Thymus (tissue), 11 donors: ENCODE data around the gene PPP1R3F. TPM values are rescaled to one million over a fixed set of nuclear protein-coding genes. Genes with fewer than 3 reads are reported as not detected.

Source experiments
- DNase-seq, 9 donors: peaks; one replicate each; pipeline ENCODE4 v3.0.0-alpha.2; 2013; ENCODE audit warnings: low spot score in 9 of 9, low read depth in 6 of 9, missing footprints in 1 of 9
- H3K27ac ChIP-seq, 2 donors: one replicate each; pipeline ENCODE4 v1.5.1; 2013; ENCODE audit warnings: control low read depth in 1 of 2, low read depth in 1 of 2, low read length in 1 of 2, mild to moderate bottlenecking in 1 of 2, moderate library complexity in 1 of 2
- H3K27me3 ChIP-seq, 2 donors: one replicate each; pipeline ENCODE4 v1.5.1; 2013; ENCODE audit warnings: low read length in 1 of 2; ENCODE audit not compliant: control insufficient read depth in 2 of 2, insufficient read depth in 1 of 2
- H3K36me3 ChIP-seq, 2 donors: one replicate each; pipeline ENCODE4 v1.5.1; 2013; ENCODE audit warnings: low read length in 1 of 2, mild to moderate bottlenecking in 1 of 2, moderate library complexity in 1 of 2; ENCODE audit not compliant: control insufficient read depth in 2 of 2, insufficient read depth in 2 of 2
- H3K4me1 ChIP-seq, 2 donors: one replicate each; pipeline ENCODE4 v1.5.1; 2013; ENCODE audit warnings: low read length in 2 of 2; ENCODE audit not compliant: control insufficient read depth in 2 of 2, insufficient read depth in 2 of 2
- H3K4me3 ChIP-seq, 2 donors: one replicate each; pipeline ENCODE4 v1.5.1; 2013; ENCODE audit warnings: low read length in 2 of 2, control low read depth in 1 of 2, mild to moderate bottlenecking in 1 of 2
- H3K9me3 ChIP-seq, 2 donors: one replicate each; pipeline ENCODE4 v1.5.1; 2013; ENCODE audit warnings: low read length in 1 of 2, mild to moderate bottlenecking in 1 of 2; ENCODE audit not compliant: control insufficient read depth in 2 of 2, insufficient read depth in 1 of 2
- WGBS: extraction: QIAGEN DNeasy Blood & Tissue Kit; methylation state at CpG from one replicate; pipeline ENCODE4 v1.1.7; 2013; 5-methylcytosine and 5-hydroxymethylcytosine counted together
- polyA plus RNA-seq: library from polyadenylated mRNA; stranded (reverse); fragments of 200-250 nt; gene quantifications from one replicate; pipeline ENCODE4 v1.2.3, GENCODE V29; 2013
- total RNA-seq: library from RNA; stranded (reverse); fragments of 120-200 nt; gene quantifications from one replicate; pipeline ENCODE4 v1.2.4, GENCODE V29; 2013
- donor health status: healthy.

PPP1R3F gene
- total and polyA plus RNA-seq, 2 donors: 3.2 to 4.6 TPM

DNA sequence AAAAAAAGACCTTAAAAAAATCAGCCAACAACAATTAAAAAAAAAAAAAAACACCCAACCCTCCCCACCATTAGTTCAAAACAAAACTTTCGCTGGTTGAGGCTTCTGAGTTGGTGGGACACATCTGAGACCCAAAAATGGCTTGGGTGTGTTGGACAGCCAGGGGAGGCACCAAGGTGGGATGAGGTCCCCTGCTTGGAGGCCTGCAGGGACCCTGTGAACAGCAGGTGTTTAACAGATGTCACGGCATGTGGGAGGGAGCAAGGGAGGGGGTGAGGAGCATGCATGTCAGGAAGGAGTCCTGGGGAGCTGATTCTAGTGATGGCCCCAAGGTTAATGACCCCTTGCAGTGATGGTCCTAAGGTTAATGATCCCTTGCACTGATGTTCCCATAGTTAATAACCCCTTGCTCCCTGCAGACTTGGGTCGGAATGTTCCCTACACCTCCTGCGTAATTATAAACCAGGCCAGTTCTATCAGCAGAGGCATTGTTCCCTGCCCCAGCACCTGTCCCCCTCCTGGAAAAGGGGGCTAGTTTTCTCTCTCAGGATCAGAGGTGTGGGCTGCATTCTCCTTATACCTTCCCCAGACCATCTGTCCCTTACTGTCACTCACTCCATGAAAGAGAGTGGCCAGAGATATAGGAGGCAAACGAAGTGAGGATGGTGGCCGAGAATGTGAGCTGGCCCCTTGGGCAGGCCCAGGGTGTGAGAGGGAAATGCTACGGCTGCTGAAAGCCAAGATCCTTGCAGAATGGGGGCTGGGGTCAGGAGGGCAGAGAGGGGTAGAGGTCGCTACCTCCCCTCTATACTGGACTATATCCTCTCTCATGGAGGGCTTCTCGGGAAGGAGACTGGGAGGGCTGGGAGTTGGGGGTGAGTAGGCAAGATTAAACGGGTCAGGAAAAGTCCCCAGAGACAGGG lies 2.8 kb upstream of the PPP1R3F start:
- Histone ChIP-seq H3K27me3 (no peaks in the 10 kb centered on the region), H3K36me3 (no peaks in the 10 kb centered on the region), H3K9me3 (peaks cover 0 to 6% of the 10 kb centered on the region in 2 donors), H3K4me3 (no peak overlapping the region), H3K27ac (peak overlapping the region in 1 of 2 donors; percentile 61), H3K4me1 (peaks cover 20 to 76% of the 10 kb centered on the region in 2 donors)
- DNase-seq: peak in 1 of 9 donors; percentile 63
- 89% methylated on average over 10 of the region's 10 CpGs for WGBS

DNA sequence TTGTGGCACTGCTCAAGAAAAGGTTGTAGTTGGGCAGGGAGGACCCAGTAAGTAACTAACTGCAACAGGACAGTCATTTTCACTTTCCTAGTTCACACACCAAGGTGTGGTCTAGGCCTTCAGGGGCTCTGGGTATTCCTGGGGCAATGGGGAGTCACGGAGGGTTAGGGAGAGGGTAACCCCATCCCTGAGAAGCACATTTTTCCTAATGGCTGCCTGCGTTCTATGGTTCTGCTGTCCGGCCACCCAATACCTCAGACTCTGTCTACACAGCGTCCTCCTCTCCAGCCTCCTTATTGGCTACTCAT lies 937 bp upstream of the PPP1R3F start:
- DNase-seq: no peak
- Histone ChIP-seq H3K9me3 (peaks cover 0 to 6% of the 10 kb centered on the region in 2 donors), H3K4me3 (peak overlapping the region; percentile 47 to 78), H3K27ac (peak overlapping the region; percentile 83 to 94), H3K4me1 (peaks cover 31 to 85% of the 10 kb centered on the region in 2 donors), H3K36me3 (peaks cover 0 to 5% of the 10 kb centered on the region in 2 donors), H3K27me3 (no peaks in the 10 kb centered on the region)
- 1% methylated on average over 4 of the region's 4 CpGs for WGBS

DNA sequence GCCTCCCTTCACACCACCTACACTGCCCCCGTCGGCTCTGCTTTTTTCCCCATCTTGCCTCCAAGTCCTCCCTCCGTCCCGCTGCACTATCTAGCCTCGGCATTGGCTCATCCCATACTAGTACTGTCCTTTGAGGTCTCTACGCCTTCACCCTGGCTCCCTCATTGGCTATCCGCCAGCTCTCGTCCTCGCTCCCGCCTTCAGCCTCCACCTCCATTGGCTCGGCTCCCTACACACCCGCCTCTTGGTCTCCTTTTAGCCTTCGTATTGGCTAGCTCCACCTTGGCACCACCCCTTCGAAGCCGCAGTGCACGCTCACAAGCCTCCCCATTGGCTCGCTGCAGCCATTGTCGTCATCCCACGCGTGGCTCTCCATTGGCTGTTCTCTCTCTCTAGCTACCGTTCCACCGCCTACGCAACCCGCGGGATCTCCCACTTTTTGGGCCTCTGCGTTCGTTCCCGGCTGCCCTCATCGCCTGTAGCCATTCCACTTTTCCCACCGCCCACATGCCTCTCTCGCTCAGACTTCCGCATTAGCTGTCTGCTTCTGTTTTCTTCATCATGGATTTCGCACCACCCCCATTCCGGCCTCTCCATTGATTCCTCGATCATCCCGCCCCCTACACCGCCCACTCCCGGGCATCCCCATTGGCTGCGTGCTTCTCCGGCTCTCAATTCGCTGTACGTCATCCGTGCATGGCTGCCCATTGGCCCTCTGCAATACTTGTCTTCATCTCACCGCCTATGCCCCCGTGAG lies 405 bp upstream of the PPP1R3F start:
- no peaks in the 10 kb centered on the region for H3K27me3 ChIP-seq
- H3K36me3 ChIP-seq: peaks cover 0 to 5% of the 10 kb centered on the region in 2 donors
- under 1% methylated on average over 45 of the region's 45 CpGs for WGBS

DNA sequence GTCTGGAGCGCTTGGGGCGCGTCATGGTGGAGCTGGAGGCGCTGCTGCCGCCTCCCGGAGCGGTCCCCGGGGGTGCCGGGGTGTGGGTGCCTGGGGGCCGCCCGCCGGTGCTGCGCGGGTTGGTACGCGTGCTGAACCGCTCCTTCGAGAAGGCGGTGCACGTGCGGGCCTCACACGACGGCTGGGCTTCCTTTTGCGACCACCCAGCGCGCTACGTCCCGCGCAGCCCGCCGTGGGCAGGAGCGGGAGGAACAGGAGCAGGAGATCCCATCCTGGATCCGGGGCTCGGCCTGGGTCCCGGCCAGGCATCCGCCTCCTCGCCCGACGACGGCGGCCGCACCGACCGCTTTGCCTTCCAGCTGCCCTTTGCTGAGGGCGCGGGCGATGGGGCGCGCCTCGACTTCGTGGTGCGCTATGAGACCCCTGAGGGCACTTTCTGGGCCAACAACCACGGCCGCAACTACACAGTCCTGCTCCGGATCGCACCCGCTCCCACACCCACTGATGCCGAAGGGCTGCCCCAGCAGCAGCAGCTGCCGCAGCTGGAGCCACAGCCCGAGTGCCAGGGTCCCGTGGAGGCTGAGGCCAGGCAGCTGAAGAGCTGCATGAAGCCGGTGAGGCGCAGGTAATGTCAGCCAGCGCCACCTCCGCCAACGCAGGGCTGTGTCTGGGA lies 792 bp downstream of the PPP1R3F start:
- peaks cover 0 to 6% of the 10 kb centered on the region in 2 donors for H3K9me3 ChIP-seq
- H3K4me1 ChIP-seq: peaks cover 39 to 85% of the 10 kb centered on the region in 2 donors
- 56% methylated on average over 66 of the region's 66 CpGs for WGBS
- peak overlapping the region; percentile 75 to 97 for H3K27ac ChIP-seq
- no peaks in the 10 kb centered on the region for H3K27me3 ChIP-seq
- peaks cover 0 to 5% of the 10 kb centered on the region in 2 donors for H3K36me3 ChIP-seq
- H3K4me3 ChIP-seq: peak overlapping the region; percentile 51 to 78
- DNase-seq: no peak

More for the DNA sequence above, 405 bp upstream of the PPP1R3F start:
- peak; percentile 76 to 96 (median 91) for DNase-seq
- Histone ChIP-seq H3K9me3 (peaks cover 0 to 6% of the 10 kb centered on the region in 2 donors), H3K4me3 (peak overlapping the region; percentile 63 to 78), H3K27ac (peak overlapping the region; percentile 96 to 97), H3K4me1 (peaks cover 34 to 85% of the 10 kb centered on the region in 2 donors)

DNA sequence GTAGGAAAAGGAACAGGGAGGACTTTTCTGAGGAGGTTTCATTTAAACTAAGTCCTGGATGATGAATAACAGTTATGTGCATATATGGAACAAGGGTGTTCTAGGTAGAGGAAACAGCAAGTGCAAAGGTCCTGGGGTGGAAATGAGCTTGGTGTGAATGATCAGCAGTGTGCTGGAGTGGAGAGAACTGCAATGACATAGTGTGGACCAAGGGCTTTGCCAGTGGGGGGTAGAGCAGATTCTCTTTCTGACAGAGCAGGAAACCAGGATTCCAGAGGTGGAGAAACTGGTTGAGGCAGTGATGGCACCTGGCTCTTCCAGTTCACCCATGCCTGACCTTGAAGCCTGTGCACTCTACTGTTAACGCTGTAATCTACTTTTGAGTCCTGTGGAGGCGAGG lies 1.7 kb downstream of the PPP1R3F start:
- Histone ChIP-seq H3K27ac (no peak overlapping the region), H3K9me3 (peaks cover 0 to 6% of the 10 kb centered on the region in 2 donors), H3K4me3 (no peak overlapping the region), H3K4me1 (peaks cover 40 to 85% of the 10 kb centered on the region in 2 donors), H3K27me3 (no peaks in the 10 kb centered on the region), H3K36me3 (peaks cover 0 to 5% of the 10 kb centered on the region in 2 donors)
- WGBS: 98% methylated on average over 2 of the region's 2 CpGs
- no peak for DNase-seq

DNA sequence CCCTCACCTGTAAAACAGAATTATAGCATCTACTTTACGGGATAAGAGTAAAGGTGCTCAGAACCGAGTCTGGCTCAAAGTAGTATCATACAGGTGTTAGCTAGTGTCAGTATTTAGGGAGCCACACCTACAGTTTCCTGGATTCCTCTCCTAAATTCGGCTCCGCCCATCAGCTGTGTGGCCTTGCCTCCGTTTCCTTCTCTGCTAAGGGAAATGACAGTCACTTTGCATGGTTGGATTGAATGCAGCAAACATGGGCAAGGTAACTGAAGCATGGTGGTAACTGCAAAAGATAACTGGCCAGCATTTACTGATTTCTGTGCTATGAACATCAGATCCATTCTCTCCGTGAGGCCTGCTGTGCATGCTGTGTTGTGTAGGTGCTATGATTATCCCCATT lies 2.8 kb downstream of the PPP1R3F start:
- Histone ChIP-seq H3K4me3 (peak overlapping the region in 1 of 2 donors; percentile 15), H3K27me3 (no peaks in the 10 kb centered on the region), H3K4me1 (peaks cover 37 to 84% of the 10 kb centered on the region in 2 donors), H3K9me3 (peaks cover 0 to 6% of the 10 kb centered on the region in 2 donors), H3K36me3 (peaks cover 0 to 5% of the 10 kb centered on the region in 2 donors), H3K27ac (peak overlapping the region in 1 of 2 donors; percentile 46)
- peak in 1 of 9 donors; percentile 62 for DNase-seq
- WGBS: 72% methylated on average over 6 of the region's 6 CpGs

DNA sequence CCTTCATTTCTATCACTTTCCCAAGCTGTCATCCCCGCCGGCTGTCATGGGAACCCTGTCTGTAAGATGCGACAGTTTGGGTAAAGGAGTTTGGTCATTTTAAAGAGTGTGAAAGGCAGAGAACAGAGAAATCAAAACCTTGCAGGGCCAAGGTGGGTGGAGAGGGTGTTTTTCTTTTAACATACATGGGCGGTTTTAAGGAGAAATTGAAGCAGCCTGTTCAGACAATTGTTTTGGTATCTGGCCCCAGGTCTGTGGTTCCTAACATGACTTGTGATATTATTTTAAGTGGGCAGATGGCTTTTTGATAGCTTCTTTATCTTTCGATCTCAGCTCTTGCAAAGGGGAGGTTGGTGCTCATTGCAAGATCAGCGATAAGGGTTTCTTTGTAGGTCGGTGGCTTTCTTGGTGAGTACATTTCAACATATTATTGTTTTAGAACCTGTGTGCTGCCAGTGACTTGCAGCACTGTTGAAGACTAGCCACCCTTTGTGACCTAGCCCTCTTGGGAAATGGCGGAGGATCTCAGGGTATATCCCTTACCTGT lies 3.7 kb downstream of the PPP1R3F start:
- peak in 1 of 9 donors; percentile 57 for DNase-seq
- H3K4me1 ChIP-seq: peaks cover 38 to 84% of the 10 kb centered on the region in 2 donors
- WGBS: 29% methylated on average over 8 of the region's 8 CpGs
- no peaks in the 10 kb centered on the region for H3K27me3 ChIP-seq
- peak overlapping the region; percentile 5 to 41 for H3K27ac ChIP-seq
- H3K4me3 ChIP-seq: no peak overlapping the region
- H3K9me3 ChIP-seq: peaks cover 0 to 6% of the 10 kb centered on the region in 2 donors
- H3K36me3 ChIP-seq: peaks cover 0 to 5% of the 10 kb centered on the region in 2 donors

DNA sequence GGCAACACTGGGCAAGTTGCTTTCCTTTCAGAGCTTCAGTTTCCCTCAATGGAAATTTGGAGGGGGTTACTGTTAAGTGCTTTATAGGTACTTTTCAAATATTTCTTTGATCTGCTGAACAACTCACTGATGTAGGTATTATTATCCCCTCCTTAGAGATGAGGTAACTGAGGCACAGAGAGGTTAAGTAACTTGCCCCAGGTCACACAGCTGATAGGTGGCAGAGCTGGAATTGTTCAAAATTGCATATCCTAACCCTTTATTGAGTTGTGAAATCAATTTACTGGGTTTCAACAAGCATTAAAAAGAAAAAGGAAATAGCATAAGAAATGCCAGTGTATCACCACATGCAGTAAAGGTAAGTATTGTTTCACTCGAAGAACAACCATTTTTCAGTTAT lies 6.6 kb downstream of the PPP1R3F start:
- H3K27ac ChIP-seq: peak overlapping the region in 1 of 2 donors; percentile 86
- WGBS: 92% methylated on average over 1 of the region's 1 CpG
- no peaks in the 10 kb centered on the region for H3K9me3 ChIP-seq
- peaks cover 0 to 5% of the 10 kb centered on the region in 2 donors for H3K36me3 ChIP-seq
- H3K27me3 ChIP-seq: no peaks in the 10 kb centered on the region
- no peak overlapping the region for H3K4me3 ChIP-seq
- no peak for DNase-seq
- H3K4me1 ChIP-seq: peaks cover 31 to 75% of the 10 kb centered on the region in 2 donors
